Endothelial cell of hepatic sinusoid (primary cell): ENCODE data around the gene ISOC1.

Source experiments
- in situ Hi-C: cut with HindIII; loops from 2 replicates; pipeline ENCODE4 v1.10.0; 2017; ENCODE audit warnings: low sequenced_read_pairs

The ISOC1 gene

GRCh38 chr5:129094924-129095899 lies 663 bp downstream of the ISOC1 start:
- in situ Hi-C loops = no loop called here

- in situ Hi-C loops = no loop called here
Measured at GRCh38 chr5:129096382-129096991, 1.9 kb downstream of the ISOC1 start.

GRCh38 chr5:129097498-129098296 lies 3.1 kb downstream of the ISOC1 start:
- in situ Hi-C loops = no loop called here

- in situ Hi-C loops = no loop called here
Measured at GRCh38 chr5:129098488-129099183, 4.1 kb downstream of the ISOC1 start.

GRCh38 chr5:129099184-129099569 lies 4.6 kb downstream of the ISOC1 start:
- in situ Hi-C loops = no loop called here

GRCh38 chr5:129101794-129102193 lies 7.2 kb downstream of the ISOC1 start:
- in situ Hi-C loops = no loop called here

GRCh38 chr5:129103397-129103796 lies 8.8 kb downstream of the ISOC1 start:
- in situ Hi-C loops = no loop called here

GRCh38 chr5:129104915-129105455 lies 10.4 kb downstream of the ISOC1 start:
- in situ Hi-C loops = no loop called here

GRCh38 chr5:129107637-129108036 lies 13.1 kb downstream of the ISOC1 start:
- in situ Hi-C loops = no loop called here

- in situ Hi-C loops = no loop called here
Measured at GRCh38 chr5:129110742-129111141, 16.2 kb downstream of the ISOC1 start.

GRCh38 chr5:129111351-129111750 lies 16.8 kb downstream of the ISOC1 start:
- in situ Hi-C loops = no loop called here

- in situ Hi-C loops = no loop called here
Measured at GRCh38 chr5:129112295-129112694, 17.7 kb downstream of the ISOC1 start.

GRCh38 chr5:129113867-129114266 lies 19.3 kb downstream of the ISOC1 start:
- in situ Hi-C loops = no loop called here

GRCh38 chr5:129114539-129115193 lies 20.1 kb downstream of the ISOC1 start:
- in situ Hi-C loops = no loop called here

GRCh38 chr5:129115680-129116079 lies 21.1 kb downstream of the ISOC1 start:
- in situ Hi-C loops = no loop called here

- in situ Hi-C loops = no loop called here
Measured at GRCh38 chr5:129116797-129117196, 22.2 kb downstream of the ISOC1 start.

GRCh38 chr5:129118405-129118804 lies 23.9 kb downstream of the ISOC1 start:
- in situ Hi-C loops = no loop called here

- in situ Hi-C loops = no loop called here
Measured at GRCh38 chr5:129118826-129119225, 24.3 kb downstream of the ISOC1 start.

- in situ Hi-C loops = no loop called here
Measured at GRCh38 chr5:129120158-129120581, 25.6 kb downstream of the ISOC1 start.

- in situ Hi-C loops = no loop called here
Measured at GRCh38 chr5:129122560-129122959, 28.0 kb downstream of the ISOC1 start.
